Breast epithelium (tissue), 4 donors: Measurements from ENCODE around the gene TAS2R60. TPM values are rescaled to one million over a fixed set of nuclear protein-coding genes. Genes with fewer than 3 reads are reported as not detected.

Experiments
- DNase-seq, 2 donors: peaks; one replicate each; pipeline ENCODE4 v3.0.0-alpha.2; 2019; ENCODE audit warnings: low spot score in 2 of 2
- H3K27ac ChIP-seq, 2 donors: fragments of 200-600 bp; sonication (generic) in 1 of 2; one replicate each; pipeline ENCODE4 v1.5.1; 2016 to 2019; ENCODE audit warnings: mild to moderate bottlenecking in 1 of 2
- H3K27me3 ChIP-seq, 2 donors: fragments of 200-600 bp; sonication (generic) in 1 of 2; one replicate each; pipeline versions ENCODE4 v1.5.1 to v1.6.0; 2017 to 2019; ENCODE audit warnings: control low read depth in 1 of 2, mild to moderate bottlenecking in 1 of 2
- H3K36me3 ChIP-seq: fragments of 200-600 bp; one replicate; pipeline ENCODE4 v1.5.1; 2019
- H3K4me1 ChIP-seq, 2 donors: fragments of 200-600 bp; sonication (generic); one replicate each; pipeline ENCODE4 v1.5.1; 2016 to 2019; ENCODE audit warnings: control low read depth in 1 of 2
- H3K4me3 ChIP-seq, 3 donors: fragments of 200-600 bp; sonication (generic); 1 replicate in 2 of 3; 2 replicates in 1 of 3; pipeline ENCODE4 v1.5.1; 2016 to 2019; ENCODE audit warnings: mild to moderate bottlenecking in 3 of 3, moderate library complexity in 2 of 3
- H3K9me3 ChIP-seq, 2 donors: fragments of 200-600 bp; sonication (generic) in 1 of 2; one replicate each; pipeline ENCODE4 v1.5.1; 2016 to 2019; ENCODE audit warnings: control low read depth in 1 of 2
- CTCF ChIP-seq, 3 donors: fragments of 450-650 bp; IDR thresholded peaks; one replicate each; pipeline ENCODE4 v1.5.1; 2016 to 2017; ENCODE audit warnings: antibody characterized with exemption in 3 of 3, mild to moderate bottlenecking in 3 of 3, moderate library complexity in 3 of 3
- POLR2A ChIP-seq: fragments of 450-650 bp; IDR thresholded peaks from one replicate; pipeline ENCODE4 v1.6.1; 2016; ENCODE audit warnings: antibody characterized with exemption, mild to moderate bottlenecking, moderate library complexity
- POLR2AphosphoS5 ChIP-seq, 3 donors: sonication (generic); formaldehyde crosslinking; IDR thresholded peaks; one replicate each; pipeline ENCODE4 v1.6.1; 2017; ENCODE audit warnings: antibody characterized with exemption in 3 of 3
- intact Hi-C: fragments of 100-400 bp; cut with DNase I; formaldehyde crosslinking; loops from one replicate; pipeline ENCODE4 v1.15.1; 2023; ENCODE audit warnings: low total_unique reads
- total RNA-seq, 3 donors: library from RNA; depleted of rRNA; stranded (reverse); fragments of >200 nt; gene quantifications; one replicate each; pipeline ENCODE4 v1.1.0, GENCODE V29; 2016

The TAS2R60 gene
- total RNA-seq, 3 donors from 2014 or later: 1.6 TPM; not detected in 2

DNA sequence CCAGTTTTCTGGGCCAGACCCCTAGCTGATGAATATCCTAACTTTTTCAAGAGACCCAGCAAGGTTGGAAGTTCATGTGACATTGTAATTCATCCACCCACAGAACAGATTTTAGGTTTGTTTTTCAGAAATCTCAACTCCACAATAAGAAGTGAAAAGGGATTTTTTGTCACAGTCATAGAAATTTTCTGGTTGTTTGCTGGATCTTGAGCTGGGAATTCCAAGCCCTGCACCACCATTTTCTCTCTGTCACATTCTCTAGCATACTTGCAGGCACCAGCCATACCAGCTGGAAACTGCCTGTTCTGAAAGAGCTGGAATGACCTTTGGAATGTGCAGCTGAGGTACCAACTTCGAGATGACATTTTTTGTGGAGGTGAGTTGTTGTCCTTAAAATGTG is 8.5 kb downstream of the TAS2R60 start:
- Histone ChIP-seq H3K36me3 (no peaks in the 10 kb centered on the region), H3K27ac (peak overlapping the region in 1 of 2 donors; percentile 39), H3K4me3 (no peak overlapping the region), H3K4me1 (no peaks in the 10 kb centered on the region), H3K27me3 (no peaks in the 10 kb centered on the region), H3K9me3 (no peaks in the 10 kb centered on the region)
- no peak for TF ChIP-seq POLR2A
- no peak for TF ChIP-seq CTCF (IDR thresholded peaks at IDR 0.05)
- TF ChIP-seq POLR2AphosphoS5 (IDR thresholded peaks at IDR 0.05): no peak
- intact Hi-C loops: no loop called here
- no peak for DNase-seq

GRCh38 chr7:143452495-143452894 is 9.2 kb downstream of the TAS2R60 start:
- no peak for DNase-seq
- Histone ChIP-seq H3K27ac (peak overlapping the region in 1 of 2 donors; percentile 39), H3K9me3 (no peaks in the 10 kb centered on the region), H3K4me1 (no peaks in the 10 kb centered on the region), H3K4me3 (no peak overlapping the region), H3K36me3 (no peaks in the 10 kb centered on the region), H3K27me3 (no peaks in the 10 kb centered on the region)
- intact Hi-C loops: no loop called here
- no peak for TF ChIP-seq CTCF (IDR thresholded peaks at IDR 0.05)
- TF ChIP-seq POLR2A: no peak
- no peak for TF ChIP-seq POLR2AphosphoS5 (IDR thresholded peaks at IDR 0.05)

DNA sequence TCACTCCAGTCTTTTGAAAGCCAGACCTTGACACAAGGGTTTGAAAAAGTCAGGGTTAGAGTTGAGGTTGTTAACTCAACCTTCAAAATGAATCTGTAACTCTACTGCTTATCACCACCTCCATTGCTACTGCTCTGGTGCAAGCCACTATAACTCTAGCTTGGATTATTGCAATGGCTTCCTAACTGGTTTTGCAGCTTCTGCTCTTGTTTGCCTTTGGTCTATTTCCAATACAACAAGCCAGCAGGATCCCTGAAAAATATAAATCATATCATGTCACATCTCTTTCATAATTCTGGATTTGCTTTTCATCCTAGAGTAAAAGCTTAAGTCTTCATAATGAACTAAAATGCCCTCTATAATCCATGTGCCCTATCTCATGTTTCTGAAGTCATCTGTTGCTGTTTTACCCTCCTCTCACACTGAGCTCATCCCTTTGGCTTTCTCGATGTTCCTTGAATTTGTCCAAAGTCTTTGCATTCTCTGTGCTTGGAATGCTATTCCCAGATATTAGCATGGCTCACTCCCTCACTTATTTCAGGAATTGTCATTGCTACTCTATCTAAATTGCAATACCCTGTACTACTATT is 10.9 kb downstream of the TAS2R60 start:
- H3K36me3 ChIP-seq: no peaks in the 10 kb centered on the region
- intact Hi-C loops: no loop called here
- no peaks in the 10 kb centered on the region for H3K9me3 ChIP-seq
- no peak for DNase-seq
- H3K4me1 ChIP-seq: no peaks in the 10 kb centered on the region
- H3K4me3 ChIP-seq: no peak overlapping the region
- TF ChIP-seq CTCF (IDR thresholded peaks at IDR 0.05) (no peak), POLR2AphosphoS5 (IDR thresholded peaks at IDR 0.05) (no peak), POLR2A (no peak)
- H3K27me3 ChIP-seq: no peaks in the 10 kb centered on the region
- peak overlapping the region in 1 of 2 donors; percentile 10 for H3K27ac ChIP-seq

DNA sequence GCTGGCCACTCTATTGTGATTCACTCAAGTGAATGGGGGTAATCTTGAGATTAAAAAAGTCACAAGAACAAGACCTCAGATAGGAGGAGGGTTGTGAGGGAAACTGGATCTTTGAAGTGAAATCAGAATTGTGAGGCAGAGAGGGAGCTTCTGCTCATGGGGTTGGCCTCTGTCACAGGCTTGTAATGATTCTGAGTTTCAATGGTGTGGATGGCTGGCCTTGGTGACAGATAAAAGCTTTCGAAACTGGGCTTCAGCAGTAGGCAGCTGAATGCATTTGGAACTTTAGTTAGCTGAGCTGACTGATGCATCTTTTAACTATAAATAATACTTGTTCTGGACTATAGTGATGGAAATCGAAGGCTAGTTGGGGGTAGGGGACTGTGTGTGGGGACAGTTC is 12.2 kb downstream of the TAS2R60 start:
- H3K4me3 ChIP-seq: no peak overlapping the region
- no peaks in the 10 kb centered on the region for H3K9me3 ChIP-seq
- DNase-seq: no peak
- TF ChIP-seq POLR2A (no peak), CTCF (IDR thresholded peaks at IDR 0.05) (no peak), POLR2AphosphoS5 (IDR thresholded peaks at IDR 0.05) (no peak)
- no peaks in the 10 kb centered on the region for H3K4me1 ChIP-seq
- no peaks in the 10 kb centered on the region for H3K36me3 ChIP-seq
- H3K27me3 ChIP-seq: no peaks in the 10 kb centered on the region
- intact Hi-C loops: no loop called here
- no peak overlapping the region for H3K27ac ChIP-seq

GRCh38 chr7:143455942-143456341 is 12.7 kb downstream of the TAS2R60 start:
- no peak for DNase-seq

More at GRCh38 chr7:143455942-143456341, 12.7 kb downstream of the TAS2R60 start:
- no peak for TF ChIP-seq CTCF (IDR thresholded peaks at IDR 0.05)
- TF ChIP-seq POLR2AphosphoS5 (IDR thresholded peaks at IDR 0.05): no peak
- TF ChIP-seq POLR2A: no peak
- intact Hi-C loops: no loop called here
- no peaks in the 10 kb centered on the region for H3K36me3 ChIP-seq
- no peak overlapping the region for H3K27ac ChIP-seq
- no peak overlapping the region for H3K4me3 ChIP-seq
- no peaks in the 10 kb centered on the region for H3K27me3 ChIP-seq
- no peaks in the 10 kb centered on the region for H3K9me3 ChIP-seq
- no peaks in the 10 kb centered on the region for H3K4me1 ChIP-seq
